ACC112 (cell line): ENCODE measurements around the gene SPATA25.

Experiments
- H2AFZ ChIP-seq: fragments of 200-600 bp; sonication (generic); one replicate; pipeline ENCODE4 v1.6.0; 2017; ENCODE audit warnings: antibody characterized with exemption, low read length; ENCODE audit not compliant: unreplicated experiment
- H3K27ac ChIP-seq: fragments of 200-600 bp; sonication (generic); 2 replicates; pipeline ENCODE4 v1.5.1; 2014; ENCODE audit warnings: low read depth, mild to moderate bottlenecking, antibody characterized with exemption, low read length, moderate library complexity
- H3K27me3 ChIP-seq: fragments of 200-600 bp; sonication (generic); 2 replicates; pipeline ENCODE4 v1.6.1; 2014; ENCODE audit warnings: mild to moderate bottlenecking, antibody characterized with exemption, low read length, moderate library complexity, mixed read lengths; ENCODE audit not compliant: insufficient read depth
- H3K36me3 ChIP-seq: fragments of 200-600 bp; sonication (generic); 2 replicates; pipeline ENCODE4 v1.6.1; 2016; ENCODE audit warnings: mild to moderate bottlenecking, antibody characterized with exemption, low read length, moderate library complexity, mixed read lengths; ENCODE audit not compliant: insufficient read depth
- H3K4me1 ChIP-seq: fragments of 200-600 bp; sonication (generic); one replicate; pipeline ENCODE4 v1.6.1; 2016; ENCODE audit warnings: low read length, mixed read lengths; ENCODE audit not compliant: insufficient read depth, unreplicated experiment, control insufficient read depth
- H3K4me3 ChIP-seq: fragments of 200-600 bp; sonication (generic); 2 replicates; pipeline ENCODE4 v1.5.1; 2014; ENCODE audit warnings: mild to moderate bottlenecking, low read depth, low read length
- H3K79me2 ChIP-seq: fragments of 200-600 bp; sonication (generic); one replicate; pipeline ENCODE4 v1.6.0; 2016; ENCODE audit warnings: low read length; ENCODE audit not compliant: control insufficient read depth, unreplicated experiment, insufficient read depth

SPATA25 gene

GRCh38 chr20:45848421-45848820 is 39.0 kb downstream of the SPATA25 start:
- H2AFZ ChIP-seq: no peak overlapping the region
- H3K27me3 ChIP-seq: no peaks in the 10 kb centered on the region
- H3K4me1 ChIP-seq: no peaks in the 10 kb centered on the region
- no peak overlapping the region for H3K4me3 ChIP-seq
- no peaks in the 10 kb centered on the region for H3K79me2 ChIP-seq
- H3K36me3 ChIP-seq: peaks cover 6% of the 10 kb centered on the region; the same call in 1 of the 2 replicates
- no peak overlapping the region for H3K27ac ChIP-seq

- Histone ChIP-seq H3K27ac (no peak overlapping the region), H3K4me3 (no peak overlapping the region), H2AFZ (no peak overlapping the region), H3K27me3 (no peaks in the 10 kb centered on the region), H3K79me2 (no peaks in the 10 kb centered on the region), H3K4me1 (no peaks in the 10 kb centered on the region), H3K36me3 (peaks cover 6% of the 10 kb centered on the region; the same call in 1 of the 2 replicates)
Observed at GRCh38 chr20:45845452-45845851, 42.0 kb downstream of the SPATA25 start.

DNA sequence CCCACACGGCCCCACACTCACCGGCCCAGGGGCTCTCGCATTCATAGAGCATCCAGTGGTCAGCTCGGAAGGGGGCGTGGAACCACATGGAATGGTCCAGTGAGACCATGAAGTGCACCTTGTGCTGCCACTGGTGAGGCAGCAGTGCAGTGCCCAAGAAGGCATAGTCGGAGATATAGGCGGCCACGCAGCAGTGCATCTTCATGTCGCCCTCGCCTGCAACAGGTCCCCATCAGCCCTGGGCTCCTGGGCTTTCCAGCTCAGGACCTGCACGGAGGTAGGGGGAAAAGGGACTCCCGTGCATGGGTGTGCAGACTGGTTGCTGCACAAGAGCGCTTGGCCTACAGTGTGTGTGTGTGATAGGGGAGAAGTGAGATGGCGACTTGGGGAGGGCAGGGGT is 43.9 kb downstream of the SPATA25 start:
- H3K27me3 ChIP-seq: no peaks in the 10 kb centered on the region
- H3K4me1 ChIP-seq: no peaks in the 10 kb centered on the region
- peaks cover 6% of the 10 kb centered on the region; the same call in 1 of the 2 replicates for H3K36me3 ChIP-seq
- H3K4me3 ChIP-seq: no peak overlapping the region
- H3K27ac ChIP-seq: no peak overlapping the region
- no peaks in the 10 kb centered on the region for H3K79me2 ChIP-seq
- H2AFZ ChIP-seq: no peak overlapping the region

- H3K36me3 ChIP-seq: peaks cover 6% of the 10 kb centered on the region; the same call in 1 of the 2 replicates
- H3K79me2 ChIP-seq: no peaks in the 10 kb centered on the region
- H2AFZ ChIP-seq: no peak overlapping the region
- H3K4me1 ChIP-seq: no peaks in the 10 kb centered on the region
- no peak overlapping the region for H3K27ac ChIP-seq
- no peaks in the 10 kb centered on the region for H3K27me3 ChIP-seq
- H3K4me3 ChIP-seq: no peak overlapping the region
Observed at GRCh38 chr20:45842169-45842812, 45.1 kb downstream of the SPATA25 start.

DNA sequence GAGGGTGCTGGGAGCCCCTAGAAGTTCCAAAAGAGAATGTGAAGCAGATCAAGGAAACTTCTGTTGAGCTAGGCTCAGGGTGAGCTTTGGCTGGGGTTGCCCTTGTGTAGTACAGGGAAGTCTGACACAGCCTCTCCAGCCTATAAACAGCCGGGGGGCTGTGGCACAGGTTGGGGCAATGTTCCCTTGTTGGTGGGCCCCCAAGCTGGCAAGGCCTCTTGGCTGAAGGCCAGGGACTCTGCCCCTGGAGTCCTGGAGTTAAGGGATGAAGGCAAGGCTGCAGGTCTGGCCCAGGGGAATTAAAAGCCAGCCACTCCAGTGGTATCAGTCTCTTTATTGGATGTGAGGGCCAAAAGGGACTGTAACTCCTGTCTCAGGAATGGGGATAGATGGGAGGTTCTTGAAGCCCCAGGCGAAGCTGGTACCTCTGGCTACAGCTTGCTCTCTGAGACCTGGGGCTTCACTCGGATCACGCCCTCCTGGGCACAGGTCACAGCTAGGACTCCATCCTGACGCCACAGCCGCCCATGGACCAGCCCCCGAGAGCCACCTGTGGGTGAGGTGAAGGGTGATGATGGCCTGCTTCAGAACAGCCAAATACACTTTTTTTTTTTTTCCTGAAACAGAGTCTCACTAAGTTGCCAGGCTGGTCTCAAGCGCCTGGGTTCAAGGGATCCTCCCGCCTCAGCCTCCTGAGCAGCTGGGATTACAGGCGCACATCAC is 45.9 kb downstream of the SPATA25 start:
- peaks cover 6% of the 10 kb centered on the region for H3K4me1 ChIP-seq
- H3K79me2 ChIP-seq: no peaks in the 10 kb centered on the region
- no peak overlapping the region for H2AFZ ChIP-seq
- H3K4me3 ChIP-seq: no peak overlapping the region
- peaks cover 6% of the 10 kb centered on the region; the same call in 1 of the 2 replicates for H3K36me3 ChIP-seq
- no peaks in the 10 kb centered on the region for H3K27me3 ChIP-seq
- no peak overlapping the region for H3K27ac ChIP-seq

DNA sequence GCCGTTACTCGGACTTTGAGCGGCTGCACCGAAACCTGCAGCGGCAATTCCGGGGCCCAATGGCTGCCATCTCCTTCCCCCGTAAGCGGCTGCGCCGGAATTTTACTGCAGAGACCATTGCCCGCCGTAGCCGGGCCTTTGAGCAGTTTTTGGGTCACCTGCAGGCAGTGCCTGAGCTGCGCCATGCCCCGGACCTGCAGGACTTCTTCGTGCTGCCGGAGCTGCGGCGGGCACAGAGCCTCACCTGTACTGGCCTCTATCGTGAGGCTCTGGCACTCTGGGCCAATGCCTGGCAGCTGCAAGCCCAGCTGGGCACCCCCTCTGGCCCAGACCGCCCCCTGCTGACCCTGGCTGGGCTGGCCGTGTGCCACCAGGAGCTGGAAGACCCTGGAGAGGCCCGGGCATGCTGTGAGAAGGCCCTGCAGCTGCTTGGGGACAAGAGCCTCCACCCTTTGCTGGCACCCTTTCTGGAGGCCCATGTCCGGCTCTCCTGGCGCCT is 46.7 kb downstream of the SPATA25 start:
- Histone ChIP-seq H3K4me3 (no peak overlapping the region), H3K36me3 (peaks cover 6% of the 10 kb centered on the region; the same call in 1 of the 2 replicates), H3K79me2 (peaks cover 1% of the 10 kb centered on the region), H3K27me3 (no peaks in the 10 kb centered on the region), H2AFZ (no peak overlapping the region), H3K27ac (no peak overlapping the region), H3K4me1 (peaks cover 8% of the 10 kb centered on the region)

DNA sequence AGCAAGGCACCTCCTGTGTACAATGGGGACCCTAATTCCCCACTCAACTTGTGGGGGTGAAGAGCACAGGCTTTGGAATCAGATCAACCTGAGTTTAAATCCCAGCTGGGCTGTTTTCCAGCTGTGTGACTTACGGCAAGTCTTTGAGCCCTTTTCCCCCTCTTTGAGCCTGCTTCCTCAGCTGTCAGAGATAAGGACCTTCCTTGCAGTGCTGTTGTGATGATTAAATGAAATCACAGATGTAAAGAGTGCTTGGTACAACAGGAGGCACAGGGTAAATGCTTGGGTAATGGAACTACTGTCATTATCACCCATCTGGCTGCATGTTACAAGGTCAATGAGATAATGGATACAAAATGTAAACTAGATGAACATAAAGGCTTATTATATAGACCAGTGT is 50.6 kb downstream of the SPATA25 start:
- peaks cover 25% of the 10 kb centered on the region for H3K4me1 ChIP-seq
- peaks cover 16% of the 10 kb centered on the region for H3K79me2 ChIP-seq
- H3K27me3 ChIP-seq: no peaks in the 10 kb centered on the region
- H3K4me3 ChIP-seq: peak overlapping the region; percentile 21; the same call in 1 of the 2 replicates
- H2AFZ ChIP-seq: no peak overlapping the region
- H3K27ac ChIP-seq: no peak overlapping the region
- no peaks in the 10 kb centered on the region for H3K36me3 ChIP-seq
